ENCODE measurements around the gene LUZP2.
A peak's percentile ranks its signal among the peaks of the same experiment; 100 is the strongest.

LUZP2 gene

DNA sequence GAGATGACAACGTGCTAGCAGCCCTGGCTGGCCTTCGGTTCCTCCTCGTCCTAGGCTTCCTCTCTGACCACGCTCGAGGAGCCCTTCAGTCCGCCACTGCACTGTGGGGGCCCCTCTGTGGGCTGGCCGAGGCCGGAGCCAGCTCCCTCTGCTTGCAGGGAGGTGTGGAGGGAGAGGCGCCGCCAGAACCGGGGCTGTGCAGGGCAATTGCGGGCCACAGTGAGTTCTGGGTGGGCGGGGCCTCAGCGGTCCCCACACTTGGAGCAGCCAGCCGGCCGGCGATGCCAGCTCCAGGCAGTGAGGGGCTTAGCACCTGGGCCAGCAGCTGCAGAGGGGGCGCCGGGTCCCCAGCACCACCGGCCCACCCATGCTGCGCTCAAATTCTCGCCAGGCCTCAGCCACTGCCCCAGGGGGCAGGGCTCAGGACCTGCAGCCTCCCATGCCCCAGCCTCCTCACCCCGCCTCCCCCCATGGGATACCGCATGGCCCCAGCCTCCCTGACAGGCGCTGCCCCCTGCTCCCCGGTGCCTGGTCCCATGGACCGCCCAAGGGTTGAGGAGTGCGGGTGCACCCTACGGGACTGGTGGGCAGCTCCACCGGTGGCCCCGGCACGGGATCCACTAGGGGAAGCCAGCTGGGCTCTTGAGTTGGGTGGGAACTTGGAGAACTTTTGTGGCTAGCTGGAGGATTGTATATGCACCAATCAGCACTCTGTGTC is 399.4 kb downstream of the LUZP2 start:
- Histone ChIP-seq H3K36me3 (replicated peaks; ENCODE audit: insufficient read depth, low read length) (no peaks in the 10 kb centered on the region), H3K4me2 (ENCODE audit: low read depth, low read length) (no peak overlapping the region), H3F3A (ENCODE audit: insufficient read depth, low read length) (peaks cover 4% of the 10 kb centered on the region; the same call in 1 of the 2 replicates), H3K9me2 (replicated peaks; ENCODE audit: insufficient read depth, low read length) (no peaks in the 10 kb centered on the region), H3K9me3 (replicated peaks; ENCODE audit: insufficient read depth, low read length) (no peaks in the 10 kb centered on the region), H3K27ac (ENCODE audit: low read length) (no peak overlapping the region), H4K20me1 (ENCODE audit: insufficient read depth, low read length) (no peaks in the 10 kb centered on the region), H3K4me3 (ENCODE audit: low read length) (no peak overlapping the region), H3K79me2 (ENCODE audit: low read length) (no peaks in the 10 kb centered on the region), H3K9ac (ENCODE audit: low read length) (no peak overlapping the region), H2AFZ (ENCODE audit: low read length) (no peak overlapping the region), H3K4me1 (ENCODE audit: low read length) (no peaks in the 10 kb centered on the region), H3K27me3 (replicated peaks; ENCODE audit: insufficient read depth, low read length) (no peaks in the 10 kb centered on the region)
- TF ChIP-seq EZH2phosphoT487 (IDR thresholded peaks at IDR 0.05; ENCODE audit: low read length) (no peak), EZH2 (optimal IDR thresholded peaks at IDR 0.05; ENCODE audit: low read depth, low read length) (no peak)
- TF ChIP-seq, protein P1, sequence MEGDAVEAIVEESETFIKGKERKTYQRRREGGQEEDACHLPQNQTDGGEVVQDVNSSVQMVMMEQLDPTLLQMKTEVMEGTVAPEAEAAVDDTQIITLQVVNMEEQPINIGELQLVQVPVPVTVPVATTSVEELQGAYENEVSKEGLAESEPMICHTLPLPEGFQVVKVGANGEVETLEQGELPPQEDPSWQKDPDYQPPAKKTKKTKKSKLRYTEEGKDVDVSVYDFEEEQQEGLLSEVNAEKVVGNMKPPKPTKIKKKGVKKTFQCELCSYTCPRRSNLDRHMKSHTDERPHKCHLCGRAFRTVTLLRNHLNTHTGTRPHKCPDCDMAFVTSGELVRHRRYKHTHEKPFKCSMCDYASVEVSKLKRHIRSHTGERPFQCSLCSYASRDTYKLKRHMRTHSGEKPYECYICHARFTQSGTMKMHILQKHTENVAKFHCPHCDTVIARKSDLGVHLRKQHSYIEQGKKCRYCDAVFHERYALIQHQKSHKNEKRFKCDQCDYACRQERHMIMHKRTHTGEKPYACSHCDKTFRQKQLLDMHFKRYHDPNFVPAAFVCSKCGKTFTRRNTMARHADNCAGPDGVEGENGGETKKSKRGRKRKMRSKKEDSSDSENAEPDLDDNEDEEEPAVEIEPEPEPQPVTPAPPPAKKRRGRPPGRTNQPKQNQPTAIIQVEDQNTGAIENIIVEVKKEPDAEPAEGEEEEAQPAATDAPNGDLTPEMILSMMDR (IDR thresholded peaks at IDR 0.05; ENCODE audit: low read length), result no peak
- DNase-seq, result no peak

DNA sequence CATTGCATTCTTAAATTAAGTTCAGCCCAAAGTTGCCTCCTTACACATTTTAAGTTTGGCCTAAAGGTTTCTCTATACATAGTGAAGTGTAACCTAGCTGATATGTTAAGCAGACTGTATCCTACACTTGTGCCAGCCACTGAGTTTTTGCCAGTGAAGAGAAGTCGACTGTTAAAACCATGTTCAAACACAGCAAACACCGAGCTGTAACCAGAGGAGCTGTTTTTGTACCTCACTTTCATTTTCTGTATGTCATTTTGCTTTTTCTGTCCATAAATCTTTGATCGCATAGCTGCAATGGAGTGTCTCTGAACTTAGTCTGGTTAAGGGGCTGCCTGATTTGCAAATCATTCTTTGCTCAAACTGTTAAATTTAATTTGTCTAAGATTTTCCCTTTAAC is 403.7 kb downstream of the LUZP2 start:
- H3K36me3 ChIP-seq (replicated peaks; ENCODE audit: insufficient read depth, low read length), result no peaks in the 10 kb centered on the region
- DNase-seq, result peak; percentile 69
- H3K79me2 ChIP-seq (ENCODE audit: low read length), result no peaks in the 10 kb centered on the region
- peak overlapping the region; percentile 69 for H3K27ac ChIP-seq (ENCODE audit: low read length)
- peak overlapping the region; percentile 46 for H3K9ac ChIP-seq (ENCODE audit: low read length)
- H3K9me3 ChIP-seq (replicated peaks; ENCODE audit: insufficient read depth, low read length), result no peaks in the 10 kb centered on the region
- H3F3A ChIP-seq (ENCODE audit: insufficient read depth, low read length), result peaks cover 4% of the 10 kb centered on the region; the same call in 1 of the 2 replicates
- TF ChIP-seq EZH2phosphoT487 (IDR thresholded peaks at IDR 0.05; ENCODE audit: low read length), result no peak
- TF ChIP-seq EZH2 (optimal IDR thresholded peaks at IDR 0.05; ENCODE audit: low read depth, low read length), result no peak
- TF ChIP-seq, protein P1 (IDR thresholded peaks at IDR 0.05; ENCODE audit: low read length), result no peak
- H3K27me3 ChIP-seq (replicated peaks; ENCODE audit: insufficient read depth, low read length), result no peaks in the 10 kb centered on the region
- no peaks in the 10 kb centered on the region for H3K4me1 ChIP-seq (ENCODE audit: low read length)
- no peaks in the 10 kb centered on the region for H3K9me2 ChIP-seq (replicated peaks; ENCODE audit: insufficient read depth, low read length)
- H3K4me2 ChIP-seq (ENCODE audit: low read depth, low read length), result peak overlapping the region; percentile 82
- no peaks in the 10 kb centered on the region for H4K20me1 ChIP-seq (ENCODE audit: insufficient read depth, low read length)
- H3K4me3 ChIP-seq (ENCODE audit: low read length), result peak overlapping the region; percentile 43
- H2AFZ ChIP-seq (ENCODE audit: low read length), result peak overlapping the region; percentile 64

DNA sequence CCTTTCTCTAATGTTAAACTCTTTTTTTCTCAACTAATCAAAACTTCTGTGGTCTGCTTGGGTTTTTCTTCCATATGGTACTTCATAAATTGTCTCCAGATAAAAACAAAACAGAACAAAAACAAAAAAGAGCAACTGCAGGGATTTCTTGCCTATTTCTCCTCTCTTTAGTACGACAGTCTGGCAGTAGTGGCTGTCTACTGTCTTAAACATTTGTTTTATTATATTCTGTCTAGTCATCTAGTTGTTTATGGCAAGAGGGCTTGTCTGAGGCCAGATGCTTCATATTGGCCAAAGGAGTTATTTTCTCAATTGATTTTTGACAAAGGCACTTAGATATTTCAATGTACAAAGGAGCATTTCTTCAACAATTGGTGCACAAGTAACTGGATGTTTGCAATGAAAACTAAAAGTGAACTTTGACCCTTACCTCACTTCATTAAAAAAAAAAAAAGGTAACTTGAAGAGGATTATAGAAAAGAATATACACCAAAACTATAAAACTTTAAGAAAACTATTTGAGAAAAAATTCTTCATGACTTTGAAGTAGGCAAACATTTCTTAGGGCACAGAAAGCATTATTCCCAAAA is 404.2 kb downstream of the LUZP2 start:
- H4K20me1 ChIP-seq (ENCODE audit: insufficient read depth, low read length), result no peaks in the 10 kb centered on the region
- no peak for TF ChIP-seq EZH2 (optimal IDR thresholded peaks at IDR 0.05; ENCODE audit: low read depth, low read length)
- no peak for TF ChIP-seq EZH2phosphoT487 (IDR thresholded peaks at IDR 0.05; ENCODE audit: low read length)
- TF ChIP-seq, protein P1 (IDR thresholded peaks at IDR 0.05; ENCODE audit: low read length), result no peak
- peak overlapping the region; percentile 69; the same call in 1 of the 2 replicates for H3K27ac ChIP-seq (ENCODE audit: low read length)
- H3K36me3 ChIP-seq (replicated peaks; ENCODE audit: insufficient read depth, low read length), result no peaks in the 10 kb centered on the region
- no peaks in the 10 kb centered on the region for H3K27me3 ChIP-seq (replicated peaks; ENCODE audit: insufficient read depth, low read length)
- H3K9me3 ChIP-seq (replicated peaks; ENCODE audit: insufficient read depth, low read length), result no peaks in the 10 kb centered on the region
- H2AFZ ChIP-seq (ENCODE audit: low read length), result peak overlapping the region; percentile 64
- no peaks in the 10 kb centered on the region for H3K9me2 ChIP-seq (replicated peaks; ENCODE audit: insufficient read depth, low read length)
- H3K4me3 ChIP-seq (ENCODE audit: low read length), result peak overlapping the region; percentile 43
- no peaks in the 10 kb centered on the region for H3K79me2 ChIP-seq (ENCODE audit: low read length)
- H3K4me1 ChIP-seq (ENCODE audit: low read length), result no peaks in the 10 kb centered on the region
- peaks cover 4% of the 10 kb centered on the region; the same call in 1 of the 2 replicates for H3F3A ChIP-seq (ENCODE audit: insufficient read depth, low read length)
- DNase-seq, result no peak
- H3K9ac ChIP-seq (ENCODE audit: low read length), result peak overlapping the region; percentile 46; the same call in 1 of the 2 replicates
- H3K4me2 ChIP-seq (ENCODE audit: low read depth, low read length), result peak overlapping the region; percentile 82
